OCI-LY7 (cell line): ENCODE measurements around the gene NCOA7. TPM values are rescaled to one million over a fixed set of nuclear protein-coding genes. Genes with fewer than 3 reads are reported as not detected.

ENCODE experiments used
- BruUV-seq: library from RNA; stranded (reverse); fragments of 400-500 nt; replicated peaks from 2 replicates; lab custom pipeline; 2021; lab: Mats Ljungman, UMichigan
- CTCF ChIA-PET: fragments of 300-600 bp; sonication (Branson Sonifier 250); formaldehyde crosslinking; loops from one replicate; lab custom pipeline; 2022; ENCODE audit warnings: antibody characterized with exemption; ENCODE audit not compliant: unreplicated experiment; lab: Charles Lee
- POLR2A ChIA-PET: fragments of 300-600 bp; sonication (Branson Sonifier 250); formaldehyde crosslinking; loops from one replicate; lab custom pipeline; 2022; ENCODE audit warnings: antibody characterized with exemption; lab: Charles Lee
- DNase-seq: peaks from one replicate; pipeline ENCODE4 v3.0.0-alpha.2; 2015; ENCODE audit warnings: low spot score
- H2AFZ ChIP-seq: fragments of 200-600 bp; sonication (generic), shearing (Covaris generic); 2 replicates; pipeline ENCODE4 v1.6.1; 2014; ENCODE audit warnings: mild to moderate bottlenecking, antibody characterized with exemption, low read length, moderate library complexity
- H3K27ac ChIP-seq: fragments of 200-600 bp; sonication (generic); 2 replicates; pipeline ENCODE4 v1.5.1; 2014; ENCODE audit warnings: mixed run types, low read depth, mild to moderate bottlenecking, moderate library complexity, low read length, inconsistent platforms; ENCODE audit not compliant: poor library complexity, severe bottlenecking
- H3K36me3 ChIP-seq: fragments of 200-600 bp; sonication (generic); 2 replicates; pipeline ENCODE4 v1.6.1; 2014; ENCODE audit warnings: mild to moderate bottlenecking, antibody characterized with exemption, low read length, moderate library complexity, mixed read lengths; ENCODE audit not compliant: insufficient read depth
- H3K4me1 ChIP-seq: fragments of 200-600 bp; sonication (generic); 2 replicates; pipeline ENCODE4 v1.5.1; 2014; ENCODE audit warnings: mild to moderate bottlenecking, low read length; ENCODE audit not compliant: insufficient read depth, poor library complexity, severe bottlenecking
- H3K4me2 ChIP-seq: fragments of 200-600 bp; sonication (generic); 2 replicates; pipeline ENCODE4 v1.6.1; 2014; ENCODE audit warnings: mild to moderate bottlenecking, low read length
- H3K4me3 ChIP-seq: fragments of 200-600 bp; sonication (generic); 2 replicates; pipeline ENCODE4 v1.5.1; 2014; ENCODE audit warnings: mild to moderate bottlenecking, low read depth, low read length; ENCODE audit not compliant: poor library complexity, severe bottlenecking
- H3K79me2 ChIP-seq: fragments of 200-600 bp; sonication (generic); 2 replicates; pipeline ENCODE4 v1.6.1; 2016; ENCODE audit warnings: low read depth, mild to moderate bottlenecking, low read length, moderate library complexity, mixed read lengths; ENCODE audit not compliant: insufficient read depth
- H3K9me2 ChIP-seq: fragments of 200-600 bp; sonication (generic); 2 replicates; pipeline ENCODE4 v1.6.1; 2016; ENCODE audit warnings: mild to moderate bottlenecking, low read length, mixed read lengths; ENCODE audit not compliant: insufficient read depth
- H3K9me3 ChIP-seq: fragments of 200-600 bp; sonication (generic); 2 replicates; pipeline ENCODE4 v1.6.1; 2014; ENCODE audit warnings: mild to moderate bottlenecking, mixed run types, low read length, mixed read lengths
- H4K20me1 ChIP-seq: fragments of 200-600 bp; sonication (generic); 2 replicates; pipeline ENCODE4 v1.6.1; 2014; ENCODE audit warnings: mild to moderate bottlenecking, antibody characterized with exemption, low read length, moderate library complexity, mixed read lengths; ENCODE audit not compliant: insufficient read depth
- CTCF ChIP-seq: fragments of 200-600 bp; sonication (generic); conservative IDR thresholded peaks from 2 replicates; pipeline ENCODE4 v1.5.1; 2014; ENCODE audit warnings: mild to moderate bottlenecking, antibody characterized with exemption, low read length, moderate library complexity, mixed read lengths
- EZH2phosphoT487 ChIP-seq: fragments of 200-600 bp; sonication (generic); IDR thresholded peaks from 2 replicates; pipeline ENCODE4 v1.6.1; 2018; ENCODE audit warnings: low read depth, borderline replicate concordance, mild to moderate bottlenecking, mixed run types, antibody characterized with exemption, low read length, moderate library complexity, mixed read lengths
- intact Hi-C: fragments of 100-400 bp; cut with micrococcal nuclease; formaldehyde crosslinking; loops from one replicate; pipeline ENCODE4 v1.10.0; 2022; ENCODE audit not compliant: unreplicated experiment
- total RNA-seq, 2 experiments: library from RNA; depleted of rRNA in 1 of 2; stranded (reverse); fragments of >200 nt in 1 of 2; shearing (Covaris generic) in 1 of 2; gene quantifications; 2 replicates each; pipeline ENCODE4 v1.2.3, GENCODE V29; 2014 to 2022

Gene NCOA7
- total RNA-seq, 2 experiments from 2014 or later: 14.8 to 52.2 TPM

GRCh38 chr6:125854355-125854754 is 63.6 kb downstream of the NCOA7 start:
- Histone ChIP-seq H3K79me2 (peaks cover 27% of the 10 kb centered on the region; the same call in 1 of the 2 replicates), H3K9me3 (peaks cover 13% of the 10 kb centered on the region; the same call in 1 of the 2 replicates), H3K4me1 (no peaks in the 10 kb centered on the region), H4K20me1 (no peaks in the 10 kb centered on the region), H3K4me2 (no peak overlapping the region), H3K27ac (no peak overlapping the region), H3K4me3 (no peak overlapping the region), H2AFZ (no peak overlapping the region), H3K9me2 (no peaks in the 10 kb centered on the region), H3K36me3 (peaks cover 33% of the 10 kb centered on the region)
- CTCF ChIA-PET: no interaction called here
- POLR2A ChIA-PET: no interaction called here
- DNase-seq: no peak
- no peak for TF ChIP-seq CTCF
- no peak for TF ChIP-seq EZH2phosphoT487
- intact Hi-C loops: no loop called here
- no TSS peak for BruUV-seq

- POLR2A ChIA-PET: interaction anchor here (1.8 kb wide), 1 partner anchor 12 kb away, joined by 8 read pairs; no protein-coding TSS in a partner anchor
- Histone ChIP-seq H3K79me2 (peaks cover 27% of the 10 kb centered on the region; the same call in 1 of the 2 replicates), H3K4me1 (no peaks in the 10 kb centered on the region), H3K4me3 (no peak overlapping the region), H3K27ac (no peak overlapping the region), H4K20me1 (no peaks in the 10 kb centered on the region), H3K4me2 (no peak overlapping the region), H3K36me3 (peaks cover 33% of the 10 kb centered on the region), H3K9me2 (no peaks in the 10 kb centered on the region), H2AFZ (no peak overlapping the region), H3K9me3 (peaks cover 13% of the 10 kb centered on the region; the same call in 1 of the 2 replicates)
- intact Hi-C loops: loop anchor here (5.0 kb wide), 1 partner anchor 63 kb away; the partner anchor contains the start of gene NCOA7
- TF ChIP-seq EZH2phosphoT487 (no peak), CTCF (no peak)
- CTCF ChIA-PET: no interaction called here
- DNase-seq: no peak
- no TSS peak for BruUV-seq
These were observed 65.0 kb downstream of the NCOA7 start for GRCh38 chr6:125855783-125856182.

- Histone ChIP-seq H3K4me3 (no peak overlapping the region), H2AFZ (no peak overlapping the region), H3K36me3 (peaks cover 28% of the 10 kb centered on the region), H4K20me1 (no peaks in the 10 kb centered on the region), H3K27ac (no peak overlapping the region), H3K4me1 (no peaks in the 10 kb centered on the region), H3K9me3 (0 out of 2 replicates have a peak, but pooled peaks cover 5% of the 10 kb centered on the region), H3K9me2 (no peaks in the 10 kb centered on the region), H3K4me2 (no peak overlapping the region), H3K79me2 (peaks cover 22% of the 10 kb centered on the region; the same call in 1 of the 2 replicates)
- no TSS peak for BruUV-seq
- TF ChIP-seq CTCF (no peak), EZH2phosphoT487 (no peak)
- DNase-seq: no peak
- CTCF ChIA-PET: interaction anchor here (1.2 to 1.6 kb wide), 2 partner anchors 10 to 14 kb away, joined by 4 read pairs; no protein-coding TSS in a partner anchor
- intact Hi-C loops: loop anchor here (5.0 kb wide), 1 partner anchor 66 kb away; the partner anchor contains the start of gene NCOA7
- POLR2A ChIA-PET: interaction anchor here (1.2 to 1.4 kb wide), 2 partner anchors 63 to 67 kb away, joined by 3 to 8 read pairs; partner anchors contain the start of gene NCOA7
These were observed 67.1 kb downstream of the NCOA7 start for GRCh38 chr6:125857846-125858245.
